ENCODE measurements around the gene KRTAP21-3.

The KRTAP21-3 gene

GRCh38 chr21:30714946-30715345, 3.6 kb downstream of the KRTAP21-3 start:
- peak; percentile 72 for TF ChIP-seq ISL1 (CRISPR knock-in tag; IDR thresholded peaks at IDR 0.05)
- no peak for TF ChIP-seq ZC3H10 (CRISPR knock-in tag; IDR thresholded peaks at IDR 0.05)
- ATAC-seq = no peak

DNA sequence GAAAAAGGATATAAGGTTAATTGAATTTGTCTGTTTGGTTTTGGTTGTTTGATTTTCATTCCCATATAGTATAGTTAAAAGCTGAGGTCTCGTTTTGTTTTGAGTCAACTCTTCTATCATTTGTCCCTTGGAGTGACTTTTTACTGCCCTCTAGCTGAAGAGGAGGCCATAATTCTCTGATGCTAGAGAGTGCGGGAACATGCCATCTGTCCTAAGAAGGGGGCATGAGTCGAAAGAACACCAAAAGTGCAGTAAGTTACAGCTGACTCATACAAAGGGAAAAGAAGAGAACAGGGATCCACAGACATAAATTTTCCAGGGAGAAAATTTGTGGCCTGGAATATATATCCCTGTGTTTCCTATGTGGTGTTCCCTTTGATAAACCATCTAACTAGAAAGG, 4.1 kb downstream of the KRTAP21-3 start:
- TF ChIP-seq SNAI2 (CRISPR knock-in tag; IDR thresholded peaks at IDR 0.05) (no peak), TCF4 (CRISPR knock-in tag; IDR thresholded peaks at IDR 0.05; ENCODE audit: borderline replicate concordance) (no peak), ARNTL (CRISPR knock-in tag; IDR thresholded peaks at IDR 0.05; ENCODE audit: borderline replicate concordance, low read depth) (no peak), CSRNP3 (CRISPR knock-in tag; IDR thresholded peaks at IDR 0.05) (no peak), BACH2 (CRISPR knock-in tag; IDR thresholded peaks at IDR 0.05; ENCODE audit: borderline replicate concordance) (no peak), GLIS3 (CRISPR knock-in tag; IDR thresholded peaks at IDR 0.05) (no peak), ZC3H10 (CRISPR knock-in tag; IDR thresholded peaks at IDR 0.05) (no peak), OSR1 (CRISPR knock-in tag; IDR thresholded peaks at IDR 0.05) (no peak), ZNF565 (CRISPR knock-in tag; conservative IDR thresholded peaks at IDR 0.05; ENCODE audit: low read depth) (no peak), ZNF8 (CRISPR knock-in tag; IDR thresholded peaks at IDR 0.05) (no peak), TOX (CRISPR knock-in tag; IDR thresholded peaks at IDR 0.05; ENCODE audit: borderline replicate concordance) (no peak), ZNF70 (CRISPR knock-in tag; IDR thresholded peaks at IDR 0.05) (no peak), CSDC2 (CRISPR knock-in tag; IDR thresholded peaks at IDR 0.05) (no peak)
- TF ChIP-seq, protein P1, sequence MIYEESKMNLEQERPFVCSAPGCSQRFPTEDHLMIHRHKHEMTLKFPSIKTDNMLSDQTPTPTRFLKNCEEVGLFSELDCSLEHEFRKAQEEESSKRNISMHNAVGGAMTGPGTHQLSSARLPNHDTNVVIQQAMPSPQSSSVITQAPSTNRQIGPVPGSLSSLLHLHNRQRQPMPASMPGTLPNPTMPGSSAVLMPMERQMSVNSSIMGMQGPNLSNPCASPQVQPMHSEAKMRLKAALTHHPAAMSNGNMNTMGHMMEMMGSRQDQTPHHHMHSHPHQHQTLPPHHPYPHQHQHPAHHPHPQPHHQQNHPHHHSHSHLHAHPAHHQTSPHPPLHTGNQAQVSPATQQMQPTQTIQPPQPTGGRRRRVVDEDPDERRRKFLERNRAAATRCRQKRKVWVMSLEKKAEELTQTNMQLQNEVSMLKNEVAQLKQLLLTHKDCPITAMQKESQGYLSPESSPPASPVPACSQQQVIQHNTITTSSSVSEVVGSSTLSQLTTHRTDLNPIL (CRISPR knock-in tag; IDR thresholded peaks at IDR 0.05; ENCODE audit: low read depth) = no peak
- TF ChIP-seq, protein P2, sequence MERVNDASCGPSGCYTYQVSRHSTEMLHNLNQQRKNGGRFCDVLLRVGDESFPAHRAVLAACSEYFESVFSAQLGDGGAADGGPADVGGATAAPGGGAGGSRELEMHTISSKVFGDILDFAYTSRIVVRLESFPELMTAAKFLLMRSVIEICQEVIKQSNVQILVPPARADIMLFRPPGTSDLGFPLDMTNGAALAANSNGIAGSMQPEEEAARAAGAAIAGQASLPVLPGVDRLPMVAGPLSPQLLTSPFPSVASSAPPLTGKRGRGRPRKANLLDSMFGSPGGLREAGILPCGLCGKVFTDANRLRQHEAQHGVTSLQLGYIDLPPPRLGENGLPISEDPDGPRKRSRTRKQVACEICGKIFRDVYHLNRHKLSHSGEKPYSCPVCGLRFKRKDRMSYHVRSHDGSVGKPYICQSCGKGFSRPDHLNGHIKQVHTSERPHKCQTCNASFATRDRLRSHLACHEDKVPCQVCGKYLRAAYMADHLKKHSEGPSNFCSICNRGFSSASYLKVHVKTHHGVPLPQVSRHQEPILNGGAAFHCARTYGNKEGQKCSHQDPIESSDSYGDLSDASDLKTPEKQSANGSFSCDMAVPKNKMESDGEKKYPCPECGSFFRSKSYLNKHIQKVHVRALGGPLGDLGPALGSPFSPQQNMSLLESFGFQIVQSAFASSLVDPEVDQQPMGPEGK (CRISPR knock-in tag; IDR thresholded peaks at IDR 0.05; ENCODE audit: borderline replicate concordance) = no peak
- ATAC-seq = peak; percentile 16; the same call in 1 of the 3 replicates

DNA sequence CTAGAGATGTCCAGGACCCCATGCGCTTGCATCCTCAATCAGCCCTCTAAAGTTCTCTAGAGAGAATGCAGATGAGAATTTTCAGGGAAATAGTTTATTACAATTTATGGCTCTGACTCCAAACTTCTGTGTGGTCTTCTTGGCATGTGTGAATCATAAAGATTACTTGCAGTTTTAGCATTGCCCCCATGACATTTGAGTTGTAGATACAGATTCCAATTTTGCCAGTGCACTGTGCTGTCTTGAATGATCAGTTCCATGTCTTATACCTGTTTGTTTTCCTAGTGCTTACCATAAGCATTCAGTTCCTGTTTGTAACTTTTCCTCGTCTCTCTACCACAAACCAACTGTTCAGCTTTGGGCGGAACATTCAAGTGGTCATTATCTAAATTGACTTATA, 4.8 kb downstream of the KRTAP21-3 start:
- ATAC-seq = no peak

GRCh38 chr21:30710499-30710898, 8.1 kb downstream of the KRTAP21-3 start:
- ATAC-seq = no peak
- TF ChIP-seq PPARA (CRISPR knock-in tag; IDR thresholded peaks at IDR 0.05; ENCODE audit: borderline replicate concordance) (no peak), ZFP30 (CRISPR knock-in tag; IDR thresholded peaks at IDR 0.05) (no peak), CSRNP3 (CRISPR knock-in tag; IDR thresholded peaks at IDR 0.05) (no peak), ZNF565 (CRISPR knock-in tag; conservative IDR thresholded peaks at IDR 0.05; ENCODE audit: low read depth) (no peak), ESRRG (CRISPR knock-in tag; IDR thresholded peaks at IDR 0.05) (no peak), ISL1 (CRISPR knock-in tag; IDR thresholded peaks at IDR 0.05) (no peak), GLIS3 (CRISPR knock-in tag; IDR thresholded peaks at IDR 0.05) (no peak), ZC3H10 (CRISPR knock-in tag; IDR thresholded peaks at IDR 0.05) (no peak), SNAI2 (CRISPR knock-in tag; IDR thresholded peaks at IDR 0.05) (no peak), CSDC2 (CRISPR knock-in tag; IDR thresholded peaks at IDR 0.05) (no peak), ARNTL (CRISPR knock-in tag; IDR thresholded peaks at IDR 0.05; ENCODE audit: borderline replicate concordance, low read depth) (no peak), BACH2 (CRISPR knock-in tag; IDR thresholded peaks at IDR 0.05; ENCODE audit: borderline replicate concordance) (no peak), OSR1 (CRISPR knock-in tag; IDR thresholded peaks at IDR 0.05) (no peak)
- TF ChIP-seq, protein P2 (CRISPR knock-in tag; IDR thresholded peaks at IDR 0.05; ENCODE audit: borderline replicate concordance) = no peak
- TF ChIP-seq, protein P3, sequence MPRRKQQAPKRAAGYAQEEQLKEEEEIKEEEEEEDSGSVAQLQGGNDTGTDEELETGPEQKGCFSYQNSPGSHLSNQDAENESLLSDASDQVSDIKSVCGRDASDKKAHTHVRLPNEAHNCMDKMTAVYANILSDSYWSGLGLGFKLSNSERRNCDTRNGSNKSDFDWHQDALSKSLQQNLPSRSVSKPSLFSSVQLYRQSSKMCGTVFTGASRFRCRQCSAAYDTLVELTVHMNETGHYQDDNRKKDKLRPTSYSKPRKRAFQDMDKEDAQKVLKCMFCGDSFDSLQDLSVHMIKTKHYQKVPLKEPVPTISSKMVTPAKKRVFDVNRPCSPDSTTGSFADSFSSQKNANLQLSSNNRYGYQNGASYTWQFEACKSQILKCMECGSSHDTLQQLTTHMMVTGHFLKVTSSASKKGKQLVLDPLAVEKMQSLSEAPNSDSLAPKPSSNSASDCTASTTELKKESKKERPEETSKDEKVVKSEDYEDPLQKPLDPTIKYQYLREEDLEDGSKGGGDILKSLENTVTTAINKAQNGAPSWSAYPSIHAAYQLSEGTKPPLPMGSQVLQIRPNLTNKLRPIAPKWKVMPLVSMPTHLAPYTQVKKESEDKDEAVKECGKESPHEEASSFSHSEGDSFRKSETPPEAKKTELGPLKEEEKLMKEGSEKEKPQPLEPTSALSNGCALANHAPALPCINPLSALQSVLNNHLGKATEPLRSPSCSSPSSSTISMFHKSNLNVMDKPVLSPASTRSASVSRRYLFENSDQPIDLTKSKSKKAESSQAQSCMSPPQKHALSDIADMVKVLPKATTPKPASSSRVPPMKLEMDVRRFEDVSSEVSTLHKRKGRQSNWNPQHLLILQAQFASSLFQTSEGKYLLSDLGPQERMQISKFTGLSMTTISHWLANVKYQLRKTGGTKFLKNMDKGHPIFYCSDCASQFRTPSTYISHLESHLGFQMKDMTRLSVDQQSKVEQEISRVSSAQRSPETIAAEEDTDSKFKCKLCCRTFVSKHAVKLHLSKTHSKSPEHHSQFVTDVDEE (CRISPR knock-in tag; IDR thresholded peaks at IDR 0.05) = no peak

More for the DNA sequence above, 4.8 kb downstream of the KRTAP21-3 start:
- TF ChIP-seq ZNF70 (CRISPR knock-in tag; IDR thresholded peaks at IDR 0.05) = no peak
- no peak for TF ChIP-seq TCF4 (CRISPR knock-in tag; IDR thresholded peaks at IDR 0.05; ENCODE audit: borderline replicate concordance)
- no peak for TF ChIP-seq ESRRG (CRISPR knock-in tag; IDR thresholded peaks at IDR 0.05)
- no peak for TF ChIP-seq PPARA (CRISPR knock-in tag; IDR thresholded peaks at IDR 0.05; ENCODE audit: borderline replicate concordance)
- no peak for TF ChIP-seq CSRNP3 (CRISPR knock-in tag; IDR thresholded peaks at IDR 0.05)
- TF ChIP-seq ZC3H10 (CRISPR knock-in tag; IDR thresholded peaks at IDR 0.05) = no peak

Measured in SK-N-SH treated with all-trans-retinoic acid at 6 μM for 48 hours (cell line).